NB4 (cell line): ENCODE results near the gene TERT.

Source experiments
- DNase-seq: peaks from one replicate; pipeline ENCODE4 v3.0.0; 2010; ENCODE audit warnings: low read depth
- H3K4me3 ChIP-seq: one replicate; pipeline ENCODE4 v1.5.1; 2011; ENCODE audit warnings: mild to moderate bottlenecking, low read depth, low read length, moderate library complexity
- CTCF ChIP-seq: IDR thresholded peaks from one replicate; pipeline ENCODE4 v1.5.1; 2012; ENCODE audit warnings: low read depth, low read length
- MAX ChIP-seq: IDR thresholded peaks from 2 replicates; pipeline ENCODE4 v1.6.1; 2011; ENCODE audit warnings: low read depth, low read length
- MYC ChIP-seq: IDR thresholded peaks from 2 replicates; pipeline ENCODE4 v1.6.1; 2011; ENCODE audit warnings: low read depth, low read length
- POLR2A ChIP-seq: IDR thresholded peaks from 2 replicates; pipeline ENCODE4 v1.6.1; 2011; ENCODE audit warnings: mild to moderate bottlenecking; ENCODE audit not compliant: insufficient read length; ENCODE audit errors: extremely low read depth

TERT gene

GRCh38 chr5:1266791-1267190 lies 28.1 kb downstream of the TERT start:
- TF ChIP-seq MAX (no peak), MYC (no peak), CTCF (no peak), POLR2A (no peak)
- no peak for DNase-seq
- no peak overlapping the region for H3K4me3 ChIP-seq

GRCh38 chr5:1265461-1266455 lies 29.1 kb downstream of the TERT start:
- no peak for TF ChIP-seq MYC
- no peak for TF ChIP-seq POLR2A
- TF ChIP-seq MAX, result no peak
- TF ChIP-seq CTCF, result no peak
- H3K4me3 ChIP-seq, result no peak overlapping the region
- no peak for DNase-seq

- no peak for DNase-seq
- no peak overlapping the region for H3K4me3 ChIP-seq
- TF ChIP-seq CTCF (no peak), POLR2A (no peak), MAX (no peak), MYC (no peak)
These were observed 29.8 kb downstream of the TERT start for GRCh38 chr5:1265026-1265425.

GRCh38 chr5:1264211-1264610 lies 30.7 kb downstream of the TERT start:
- DNase-seq, result no peak
- no peak for TF ChIP-seq MYC
- no peak for TF ChIP-seq CTCF
- TF ChIP-seq POLR2A, result no peak
- TF ChIP-seq MAX, result no peak
- no peak overlapping the region for H3K4me3 ChIP-seq

GRCh38 chr5:1262381-1262780 lies 32.5 kb downstream of the TERT start:
- DNase-seq, result no peak

More at GRCh38 chr5:1262381-1262780, 32.5 kb downstream of the TERT start:
- TF ChIP-seq MYC, result no peak
- no peak for TF ChIP-seq POLR2A
- no peak for TF ChIP-seq CTCF
- no peak for TF ChIP-seq MAX
- H3K4me3 ChIP-seq, result no peak overlapping the region
